GM13976 (cell line): ENCODE measurements around the gene EVX2.

Source experiments
- DNase-seq: peaks from one replicate; pipeline ENCODE4 v3.0.0; 2012; ENCODE audit warnings: low spot score
- in situ Hi-C: fragments of 300-500 bp; cut with MboI; formaldehyde crosslinking; loops from one replicate; pipeline ENCODE4 v1.12.0; 2022; ENCODE audit warnings: low sequenced_read_pairs, mixed read lengths, inconsistent platforms; ENCODE audit not compliant: unreplicated experiment
- TF ChIP-seq, protein P1 (sequence below): IDR thresholded peaks from 2 replicates; pipeline ENCODE4 v1.5.1; 2012; ENCODE audit warnings: borderline replicate concordance, mild to moderate bottlenecking; ENCODE audit not compliant: insufficient read depth; ENCODE audit errors: extremely low read depth, missing control alignments, control extremely low read depth

EVX2 gene

DNA sequence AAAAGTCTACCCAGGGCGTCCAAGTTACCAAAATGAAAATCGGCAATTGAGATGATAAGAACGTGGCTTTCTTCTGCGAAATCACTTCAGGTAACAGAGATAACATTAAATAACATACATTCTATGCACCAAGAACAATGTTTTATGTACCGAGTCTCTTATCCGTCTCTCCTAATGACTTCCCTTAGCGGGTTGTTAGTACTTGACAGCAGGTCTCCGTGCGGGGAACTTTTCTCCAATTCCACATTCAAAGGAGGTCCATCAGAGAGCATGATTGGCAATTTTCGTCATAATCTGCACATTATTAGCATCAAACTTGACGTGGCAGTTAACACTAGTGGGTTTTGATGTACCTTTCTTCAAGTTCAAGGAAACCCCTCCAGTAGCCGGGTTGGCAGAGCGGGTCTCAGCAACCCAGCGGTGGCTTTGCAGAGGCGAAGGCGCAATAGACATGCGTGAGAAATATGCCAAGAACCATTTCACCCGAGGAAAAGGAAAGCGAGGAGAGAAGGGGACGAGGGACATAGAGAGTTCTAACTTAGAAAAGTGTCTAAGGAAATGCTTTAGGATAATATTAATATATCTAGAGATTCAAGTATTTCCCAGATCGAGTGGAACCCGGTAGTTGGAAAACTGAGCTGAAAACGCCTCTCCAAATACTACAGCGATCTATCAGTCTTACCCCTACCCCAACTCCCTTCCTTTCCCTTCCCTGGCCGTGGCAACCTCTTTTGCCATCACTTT lies 5.0 kb downstream of the EVX2 start:
- in situ Hi-C loops, result loop anchor here (10.0 to 25.0 kb wide), 2 partner anchors 384 to 716 kb away; no protein-coding TSS in a partner anchor
- DNase-seq, result no peak
- TF ChIP-seq, protein P1, sequence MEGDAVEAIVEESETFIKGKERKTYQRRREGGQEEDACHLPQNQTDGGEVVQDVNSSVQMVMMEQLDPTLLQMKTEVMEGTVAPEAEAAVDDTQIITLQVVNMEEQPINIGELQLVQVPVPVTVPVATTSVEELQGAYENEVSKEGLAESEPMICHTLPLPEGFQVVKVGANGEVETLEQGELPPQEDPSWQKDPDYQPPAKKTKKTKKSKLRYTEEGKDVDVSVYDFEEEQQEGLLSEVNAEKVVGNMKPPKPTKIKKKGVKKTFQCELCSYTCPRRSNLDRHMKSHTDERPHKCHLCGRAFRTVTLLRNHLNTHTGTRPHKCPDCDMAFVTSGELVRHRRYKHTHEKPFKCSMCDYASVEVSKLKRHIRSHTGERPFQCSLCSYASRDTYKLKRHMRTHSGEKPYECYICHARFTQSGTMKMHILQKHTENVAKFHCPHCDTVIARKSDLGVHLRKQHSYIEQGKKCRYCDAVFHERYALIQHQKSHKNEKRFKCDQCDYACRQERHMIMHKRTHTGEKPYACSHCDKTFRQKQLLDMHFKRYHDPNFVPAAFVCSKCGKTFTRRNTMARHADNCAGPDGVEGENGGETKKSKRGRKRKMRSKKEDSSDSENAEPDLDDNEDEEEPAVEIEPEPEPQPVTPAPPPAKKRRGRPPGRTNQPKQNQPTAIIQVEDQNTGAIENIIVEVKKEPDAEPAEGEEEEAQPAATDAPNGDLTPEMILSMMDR, result no peak

DNA sequence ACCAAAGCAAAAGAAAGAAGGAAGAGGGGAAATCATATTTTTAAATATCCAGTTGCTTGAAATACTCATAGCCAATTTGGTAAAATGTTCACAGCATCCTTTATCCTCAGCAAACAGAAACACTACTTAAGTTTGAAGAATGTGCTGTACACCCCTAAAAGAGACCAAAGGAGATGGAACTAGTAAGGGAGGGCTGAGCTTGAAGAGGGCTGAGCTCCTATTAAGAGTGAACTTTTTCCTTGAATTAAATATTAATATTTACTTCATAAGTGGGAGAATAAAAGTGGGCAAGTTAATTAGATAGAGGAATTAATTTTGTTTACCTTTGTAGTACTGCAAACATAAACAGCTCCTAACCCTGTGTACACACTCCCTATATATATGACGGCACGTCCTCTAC lies 7.0 kb downstream of the EVX2 start:
- in situ Hi-C loops, result loop anchor here (10.0 to 25.0 kb wide), 2 partner anchors 382 to 714 kb away; no protein-coding TSS in a partner anchor
- no peak for DNase-seq
- TF ChIP-seq, protein P1, result no peak

DNA sequence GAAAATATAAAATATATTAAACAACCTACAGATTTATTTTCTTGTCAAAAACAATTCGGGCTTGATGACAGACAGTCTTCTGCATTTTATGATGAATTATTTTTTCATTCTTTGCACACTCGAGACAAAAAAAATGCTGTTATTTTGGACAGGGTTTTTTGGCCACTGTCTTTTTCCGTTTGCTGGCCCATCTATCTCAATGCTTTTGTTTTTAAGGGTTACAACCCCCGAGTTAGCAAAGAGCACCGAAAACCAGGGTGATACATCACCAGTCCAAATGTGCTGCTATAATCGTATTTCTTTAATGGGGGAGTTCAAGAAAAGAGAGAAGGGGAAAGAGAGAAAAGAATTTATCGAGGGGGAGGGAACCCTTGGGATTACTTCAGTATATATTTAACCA lies 7.7 kb downstream of the EVX2 start:
- in situ Hi-C loops, result loop anchor here (10.0 to 25.0 kb wide), 2 partner anchors 381 to 714 kb away; no protein-coding TSS in a partner anchor
- TF ChIP-seq, protein P1, result no peak
- no peak for DNase-seq

DNA sequence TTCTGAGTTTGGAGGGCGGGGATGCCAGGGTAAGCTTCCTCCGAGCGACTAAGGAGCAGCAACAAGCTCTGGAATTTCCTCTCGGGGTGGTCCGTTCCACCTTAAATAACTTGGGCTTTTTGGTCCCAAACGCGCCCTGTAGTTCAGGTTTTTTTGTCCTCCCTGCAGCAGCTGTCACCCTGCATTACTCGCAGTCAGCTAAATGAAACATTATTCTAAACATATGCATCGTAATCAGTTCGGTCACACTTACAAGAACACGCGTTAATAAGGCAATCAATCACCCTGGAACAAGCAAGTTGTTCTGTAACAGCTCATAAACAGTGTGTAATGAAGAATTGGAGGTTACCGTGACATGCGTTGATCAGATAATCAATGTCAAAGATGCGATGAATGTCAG lies 8.3 kb downstream of the EVX2 start:
- TF ChIP-seq, protein P1, result no peak
- in situ Hi-C loops, result loop anchor here (10.0 to 25.0 kb wide), 2 partner anchors 381 to 713 kb away; no protein-coding TSS in a partner anchor
- no peak for DNase-seq

DNA sequence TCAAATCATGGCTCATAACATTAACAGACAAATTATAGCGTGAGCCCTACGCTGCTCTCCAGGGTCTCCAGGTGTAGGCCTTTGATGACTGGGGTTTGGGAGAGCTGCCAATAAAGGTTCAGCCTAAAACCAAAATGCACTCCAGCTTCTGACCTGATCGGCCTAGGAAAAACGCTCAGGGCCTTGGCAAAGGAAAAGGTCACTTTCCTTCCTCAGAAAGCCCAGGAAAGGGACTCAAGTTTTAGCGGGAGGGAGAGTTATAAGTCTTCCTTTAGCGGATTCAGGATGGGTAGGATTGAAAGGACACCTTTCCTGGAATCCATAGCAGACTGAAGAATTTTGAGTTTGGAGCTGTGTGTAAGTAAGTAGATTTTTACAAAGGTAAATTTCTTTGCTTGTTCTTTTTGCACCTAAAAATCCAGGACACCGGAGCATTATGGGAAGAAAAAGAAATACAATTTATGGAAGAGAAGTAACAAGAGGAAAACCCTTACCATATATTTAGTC lies 8.8 kb downstream of the EVX2 start:
- DNase-seq, result no peak
- TF ChIP-seq, protein P1, result no peak
- in situ Hi-C loops, result loop anchor here (10.0 to 25.0 kb wide), 2 partner anchors 380 to 713 kb away; no protein-coding TSS in a partner anchor

DNA sequence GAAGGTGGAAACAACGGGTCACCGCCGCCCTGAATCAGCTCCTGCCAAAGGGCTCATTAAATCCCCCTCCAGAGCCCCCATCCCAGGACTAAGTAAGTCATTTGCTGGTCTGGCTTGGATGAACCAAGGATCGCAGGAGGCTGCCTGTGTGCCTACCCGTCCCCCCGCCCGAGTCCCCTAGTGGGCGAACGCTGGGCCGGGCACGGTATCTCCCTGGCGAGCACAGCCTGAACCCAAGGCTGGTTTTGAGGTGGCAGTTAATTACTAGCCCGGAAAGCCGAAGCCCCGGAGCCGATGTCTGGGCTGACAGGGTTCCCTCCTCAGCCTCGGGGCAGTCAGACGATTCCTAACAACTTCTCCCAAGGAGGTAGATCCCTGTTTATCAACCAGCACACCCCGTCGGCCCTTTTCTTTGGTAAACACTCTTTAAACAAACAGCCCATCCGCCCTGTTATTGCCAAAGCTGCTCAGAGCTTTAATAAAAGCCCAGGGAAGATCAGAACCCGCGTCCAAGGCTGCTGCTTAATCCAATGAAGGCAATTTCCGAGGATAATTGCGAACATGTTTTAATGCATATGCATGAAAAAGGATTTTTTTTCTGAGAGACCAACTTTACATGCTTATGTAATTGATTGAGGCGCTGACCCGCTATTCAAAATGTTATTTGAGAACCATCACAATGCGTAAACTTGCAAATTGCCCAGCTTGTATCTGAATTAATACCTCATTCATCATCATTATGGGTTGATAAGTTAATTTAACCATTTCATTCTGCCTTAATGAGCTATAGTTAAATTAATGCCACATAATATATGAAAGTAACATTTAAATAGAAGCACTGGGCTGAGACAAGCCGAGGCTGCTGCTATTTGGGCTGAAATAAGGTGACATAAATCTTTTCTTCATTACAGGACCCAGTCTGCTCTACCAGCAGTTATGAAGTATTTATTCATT lies 10.5 kb downstream of the EVX2 start:
- TF ChIP-seq, protein P1, result no peak
- in situ Hi-C loops, result loop anchor here (10.0 kb wide), 1 partner anchor 378 kb away; no protein-coding TSS in a partner anchor
- no peak for DNase-seq
